Frontal cortex (tissue), 4 donors: ENCODE data around the gene HNRNPCL2. TPM values are rescaled to one million over a fixed set of nuclear protein-coding genes. Genes with fewer than 3 reads are reported as not detected.
"Not testable (repeated sequence)": the region's sequence is repeated elsewhere in the genome, so short reads cannot be mapped to it uniquely, and the experiment has no call there.

Experiments
- DNase-seq, 2 donors: peaks; one replicate each; pipeline ENCODE4 v3.0.0; 2012; ENCODE audit warnings: low spot score in 2 of 2
- FAIRE-seq: peaks from 2 replicates; lab custom pipeline; 2012; peaks lifted over from hg19 to GRCh38; lab: Jason Lieb, UNC
- total RNA-seq: library from RNA; depleted of rRNA; stranded (reverse); fragments of >200 nt; gene quantifications from one replicate; pipeline ENCODE4 v1.2.3, GENCODE V29; 2014
- donor health status: control.
- donor health status: control.
- donor health status: control.

Gene HNRNPCL2
- total RNA-seq = not detected

- FAIRE-seq, DNase-seq: not testable (repeated sequence)
These were observed at the start of gene HNRNPCL2 for GRCh38 chr1:13116754-13117153. Gene HNRNPCL2 (minus strand): TSS chr1:13116854. CDS start chr1:13116400, 454 bp downstream.

GRCh38 chr1:13165531-13165930 is 48.9 kb upstream of the HNRNPCL2 start, which contains the start of gene HNRNPCL4:
Gene HNRNPCL4 (minus strand): TSS chr1:13165631. CDS start chr1:13165467, 164 bp downstream.
- not testable (repeated sequence) for DNase-seq, FAIRE-seq

GRCh38 chr1:13155909-13156308 is 39.3 kb upstream of the HNRNPCL2 start, which contains the start of gene PRAMEF26:
Gene PRAMEF26 (minus strand): TSS chr1:13156009. CDS start chr1:13153095, 2,914 bp downstream.
- DNase-seq, FAIRE-seq: not testable (repeated sequence)

GRCh38 chr1:13070474-13070873 is 46.2 kb downstream of the HNRNPCL2 start, which contains the start of gene PRAMEF25:
Gene PRAMEF25 (plus strand): TSS chr1:13070774. CDS start chr1:13073694, 2,920 bp downstream.
- DNase-seq, FAIRE-seq: not testable (repeated sequence)

Other genes starting within 250 kb of the HNRNPCL2 start
- gene PRAMEF4, start 230.7 kb downstream of the HNRNPCL2 start, total RNA-seq = not detected
- gene PRAMEF10, start 218.6 kb downstream of the HNRNPCL2 start, total RNA-seq = not detected
- not detected for gene PRAMEF7, start 200.2 kb downstream of the HNRNPCL2 start, total RNA-seq
- gene PRAMEF6, start 169.3 kb downstream of the HNRNPCL2 start, total RNA-seq = not detected
- not detected for gene PRAMEF27, start 60.3 kb downstream of the HNRNPCL2 start, total RNA-seq
- not detected for gene HNRNPCL3, start 56.1 kb downstream of the HNRNPCL2 start, total RNA-seq
- not detected for gene PRAMEF25, start 46.1 kb downstream of the HNRNPCL2 start, total RNA-seq
- gene PRAMEF26, start 39.2 kb upstream of the HNRNPCL2 start, total RNA-seq = not detected
- not detected for gene HNRNPCL4, start 48.8 kb upstream of the HNRNPCL2 start, total RNA-seq
- not detected for gene PRAMEF9, start 55.0 kb upstream of the HNRNPCL2 start, total RNA-seq
- not detected for gene PRAMEF13, start 84.6 kb upstream of the HNRNPCL2 start, total RNA-seq
- not detected for gene PRAMEF18, start 109.3 kb upstream of the HNRNPCL2 start, total RNA-seq
- not detected for gene PRAMEF5, start 137.3 kb upstream of the HNRNPCL2 start, total RNA-seq
- gene PRAMEF8, start 168.3 kb upstream of the HNRNPCL2 start, total RNA-seq = not detected
- not detected for gene PRAMEF33, start 186.7 kb upstream of the HNRNPCL2 start, total RNA-seq
- gene PRAMEF15, start 198.7 kb upstream of the HNRNPCL2 start, total RNA-seq = not detected
- gene PRAMEF14, start 230.3 kb upstream of the HNRNPCL2 start, total RNA-seq = not detected